BE2C (cell line): Measurements from ENCODE around the gene PTPRR.

Experiments used
- DNase-seq: peaks from one replicate; pipeline ENCODE4 v3.0.0-alpha.2; 2020
- H3K27me3 ChIP-seq: fragments of 250-450 bp; sonication (Bioruptor Pico); 2 replicates; pipeline ENCODE4 v1.5.1; 2020; ENCODE audit warnings: mild to moderate bottlenecking
- H3K36me3 ChIP-seq: fragments of 250-450 bp; sonication (Bioruptor Pico); 2 replicates; pipeline ENCODE4 v1.5.1; 2020; ENCODE audit warnings: mild to moderate bottlenecking
- H3K4me1 ChIP-seq: fragments of 250-450 bp; sonication (Bioruptor Pico); 2 replicates; pipeline ENCODE4 v1.5.1; 2020
- H3K4me3 ChIP-seq: 2 replicates; pipeline ENCODE4 v1.5.1; 2011; ENCODE audit warnings: low read depth, low read length
- H3K9me3 ChIP-seq: fragments of 250-450 bp; sonication (Bioruptor Pico); 2 replicates; pipeline ENCODE4 v1.5.1; 2020
- CTCF ChIP-seq: IDR thresholded peaks from 2 replicates; pipeline ENCODE4 v1.5.1; 2012; ENCODE audit warnings: mild to moderate bottlenecking, low read depth, low read length

Gene PTPRR

GRCh38 chr12:70762000-70762399 is 158.5 kb downstream of the PTPRR start:
- H3K27me3 ChIP-seq: no peaks in the 10 kb centered on the region
- no peak for DNase-seq
- TF ChIP-seq CTCF: no peak
- H3K4me1 ChIP-seq: peaks cover 9% of the 10 kb centered on the region
- H3K36me3 ChIP-seq: peaks cover 36% of the 10 kb centered on the region
- peaks cover 5% of the 10 kb centered on the region for H3K9me3 ChIP-seq
- no peak overlapping the region for H3K4me3 ChIP-seq

GRCh38 chr12:70759161-70759918 is 161.2 kb downstream of the PTPRR start:
- H3K4me1 ChIP-seq: peaks cover 28% of the 10 kb centered on the region

DNA sequence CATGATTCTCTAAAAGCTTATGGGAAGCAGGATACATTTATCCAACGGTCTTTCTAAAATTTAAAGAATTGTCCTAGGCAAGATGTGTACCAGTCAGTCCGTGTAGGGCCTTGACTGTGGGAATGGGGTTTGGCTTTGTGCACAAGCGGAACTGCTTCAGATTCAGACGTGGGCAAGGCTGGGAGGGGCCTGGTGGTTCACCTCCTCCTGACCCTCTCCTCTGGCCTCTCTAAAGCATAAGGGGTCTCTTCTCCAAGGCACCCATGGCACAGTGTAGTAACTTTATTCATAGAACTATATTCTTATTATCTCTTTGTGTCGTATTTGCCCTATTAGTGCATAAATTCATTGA is 162.1 kb downstream of the PTPRR start:
- H3K4me1 ChIP-seq: peaks cover 33% of the 10 kb centered on the region
- no peaks in the 10 kb centered on the region for H3K27me3 ChIP-seq
- DNase-seq: no peak
- no peak overlapping the region for H3K4me3 ChIP-seq
- H3K36me3 ChIP-seq: peaks cover 27% of the 10 kb centered on the region
- no peak for TF ChIP-seq CTCF
- H3K9me3 ChIP-seq: no peaks in the 10 kb centered on the region

More at GRCh38 chr12:70759161-70759918, 161.2 kb downstream of the PTPRR start:
- no peak for TF ChIP-seq CTCF
- Histone ChIP-seq H3K36me3 (peaks cover 32% of the 10 kb centered on the region), H3K4me3 (no peak overlapping the region), H3K27me3 (no peaks in the 10 kb centered on the region), H3K9me3 (no peaks in the 10 kb centered on the region)
- no peak for DNase-seq

DNA sequence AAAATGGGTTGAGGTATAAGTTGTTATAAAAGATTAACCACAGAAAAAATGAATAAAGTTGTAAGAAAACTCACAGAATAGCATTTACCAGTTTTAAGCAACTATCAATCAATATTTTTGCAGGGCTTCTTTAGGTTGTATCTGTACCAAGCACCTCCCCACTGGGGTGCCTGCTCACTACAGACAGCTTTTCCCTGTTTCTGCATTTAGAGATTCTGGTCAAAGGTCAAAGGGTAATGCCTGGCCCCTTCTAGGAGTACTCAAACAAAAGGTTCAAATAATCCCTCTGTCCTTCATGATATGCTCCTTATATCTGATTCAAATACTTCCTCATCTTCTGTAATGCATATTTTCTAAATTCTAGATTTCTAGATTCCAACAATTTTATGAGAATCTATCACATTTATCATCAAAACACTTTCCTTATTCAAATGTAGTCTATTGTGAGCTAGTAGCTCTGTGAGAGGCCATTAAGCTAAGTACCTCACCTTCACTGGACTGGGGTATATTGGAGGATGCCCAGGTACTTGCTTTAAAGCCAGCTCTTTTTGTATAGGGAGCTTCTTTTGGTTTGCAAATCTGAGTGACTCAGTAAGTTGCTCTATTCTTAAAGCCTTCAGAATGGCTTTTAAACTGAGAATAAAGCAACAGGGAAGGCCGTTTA is 162.6 kb downstream of the PTPRR start:
- peaks cover 23% of the 10 kb centered on the region for H3K36me3 ChIP-seq
- H3K4me3 ChIP-seq: no peak overlapping the region
- peaks cover 33% of the 10 kb centered on the region for H3K4me1 ChIP-seq
- TF ChIP-seq CTCF: no peak
- DNase-seq: no peak
- no peaks in the 10 kb centered on the region for H3K9me3 ChIP-seq
- H3K27me3 ChIP-seq: no peaks in the 10 kb centered on the region

GRCh38 chr12:70756791-70757190 is 163.7 kb downstream of the PTPRR start:
- Histone ChIP-seq H3K27me3 (no peaks in the 10 kb centered on the region), H3K4me3 (no peak overlapping the region), H3K9me3 (no peaks in the 10 kb centered on the region), H3K4me1 (peaks cover 34% of the 10 kb centered on the region), H3K36me3 (peaks cover 23% of the 10 kb centered on the region)
- no peak for TF ChIP-seq CTCF
- DNase-seq: peak; percentile 24

- DNase-seq: no peak
- H3K9me3 ChIP-seq: no peaks in the 10 kb centered on the region
- peaks cover 23% of the 10 kb centered on the region for H3K36me3 ChIP-seq
- no peak overlapping the region for H3K4me3 ChIP-seq
- peaks cover 41% of the 10 kb centered on the region for H3K4me1 ChIP-seq
- no peak for TF ChIP-seq CTCF
- no peaks in the 10 kb centered on the region for H3K27me3 ChIP-seq
Measured at GRCh38 chr12:70756118-70756517, 164.4 kb downstream of the PTPRR start.
